COLO829 (cell line): ENCODE data around the gene FAM171A2.
"Not testable (repeated sequence)": the region's sequence is repeated elsewhere in the genome, so short reads cannot be mapped to it uniquely, and the experiment has no call there.

Experiments used
- DNase-seq: peaks from one replicate; pipeline ENCODE4 v3.0.0; 2012; ENCODE audit warnings: low spot score

The FAM171A2 gene

GRCh38 chr17:44383861-44384260, 20.2 kb upstream of the FAM171A2 start:
- DNase-seq = no peak

- no peak for DNase-seq
These were observed 19.7 kb upstream of the FAM171A2 start for GRCh38 chr17:44383363-44383762.

GRCh38 chr17:44382917-44383316, 19.3 kb upstream of the FAM171A2 start:
- DNase-seq = no peak

GRCh38 chr17:44381810-44382305, 18.2 kb upstream of the FAM171A2 start:
- DNase-seq = no peak

GRCh38 chr17:44380767-44381166, 17.1 kb upstream of the FAM171A2 start:
- DNase-seq = no peak

GRCh38 chr17:44379887-44380286, 16.2 kb upstream of the FAM171A2 start:
- DNase-seq = no peak

GRCh38 chr17:44378171-44378705, 14.6 kb upstream of the FAM171A2 start:
- DNase-seq = no peak

- no peak for DNase-seq
These were observed 13.1 kb upstream of the FAM171A2 start for GRCh38 chr17:44376779-44377178.

GRCh38 chr17:44376124-44376523, 12.5 kb upstream of the FAM171A2 start:
- no peak for DNase-seq

GRCh38 chr17:44375196-44376017, 11.8 kb upstream of the FAM171A2 start:
- no peak for DNase-seq

- no peak for DNase-seq
These were observed 10.9 kb upstream of the FAM171A2 start for GRCh38 chr17:44374306-44375195.

GRCh38 chr17:44372036-44372435, 8.4 kb upstream of the FAM171A2 start:
- no peak for DNase-seq

GRCh38 chr17:44369414-44370023, 5.9 kb upstream of the FAM171A2 start:
- DNase-seq = not testable (repeated sequence)

GRCh38 chr17:44368391-44369243, 5.0 kb upstream of the FAM171A2 start:
- DNase-seq = not testable (repeated sequence)

- no peak for DNase-seq
These were observed 3.8 kb upstream of the FAM171A2 start for GRCh38 chr17:44367231-44367979.

GRCh38 chr17:44365051-44365450, 1.4 kb upstream of the FAM171A2 start:
- not testable (repeated sequence) for DNase-seq

- DNase-seq = no peak
These were observed 572 bp downstream of the FAM171A2 start for GRCh38 chr17:44362949-44363612.

GRCh38 chr17:44362459-44362948, 1.1 kb downstream of the FAM171A2 start:
- DNase-seq = no peak
